Tibial artery (tissue), 4 donors: ENCODE data around the gene ARTN.

Source experiments
- DNase-seq, 2 donors: peaks; one replicate each; pipeline ENCODE4 v3.0.0-alpha.2; 2019
- H3K27ac ChIP-seq, 2 donors: fragments of 200-600 bp; sonication (generic) in 1 of 2; 1 replicate in 1 of 2; 2 replicates in 1 of 2; pipeline ENCODE4 v1.5.1; 2018 to 2019; ENCODE audit warnings: mild to moderate bottlenecking in 1 of 2
- H3K27me3 ChIP-seq, 2 donors: fragments of 200-600 bp; sonication (generic) in 1 of 2; one replicate each; pipeline versions ENCODE4 v1.5.1 to v1.6.0; 2016 to 2019
- H3K36me3 ChIP-seq, 3 donors: fragments of 200-600 bp; sonication (generic) in 2 of 3; one replicate each; pipeline ENCODE4 v1.5.1; 2016 to 2019; ENCODE audit warnings: mild to moderate bottlenecking in 2 of 3
- H3K4me1 ChIP-seq, 4 donors: fragments of 200-600 bp; sonication (generic) in 2 of 4; 1 replicate in 3 of 4; 2 replicates in 1 of 4; pipeline ENCODE4 v1.5.1; 2016 to 2019
- H3K4me3 ChIP-seq, 2 donors: fragments of 200-600 bp; sonication (generic) in 1 of 2; 1 replicate in 1 of 2; 2 replicates in 1 of 2; pipeline ENCODE4 v1.5.1; 2018 to 2019; ENCODE audit warnings: mild to moderate bottlenecking in 2 of 2
- H3K9me3 ChIP-seq, 3 donors: fragments of 200-600 bp; sonication (generic) in 1 of 3; one replicate each; pipeline ENCODE4 v1.5.1; 2016 to 2019
- CTCF ChIP-seq, 2 experiments: fragments of 200-600 bp in 1 of 2; fragments of 450-650 bp in 1 of 2; IDR thresholded peaks; one replicate each; pipeline ENCODE4 v1.5.1; 2017 to 2019; ENCODE audit warnings: antibody characterized with exemption in 2 of 2, mild to moderate bottlenecking in 1 of 2, moderate library complexity in 1 of 2
- intact Hi-C: fragments of 100-400 bp; cut with DNase I; formaldehyde crosslinking; loops from one replicate; pipeline ENCODE4 v1.15.0; 2023; ENCODE audit warnings: low total_unique reads

Gene ARTN

DNA sequence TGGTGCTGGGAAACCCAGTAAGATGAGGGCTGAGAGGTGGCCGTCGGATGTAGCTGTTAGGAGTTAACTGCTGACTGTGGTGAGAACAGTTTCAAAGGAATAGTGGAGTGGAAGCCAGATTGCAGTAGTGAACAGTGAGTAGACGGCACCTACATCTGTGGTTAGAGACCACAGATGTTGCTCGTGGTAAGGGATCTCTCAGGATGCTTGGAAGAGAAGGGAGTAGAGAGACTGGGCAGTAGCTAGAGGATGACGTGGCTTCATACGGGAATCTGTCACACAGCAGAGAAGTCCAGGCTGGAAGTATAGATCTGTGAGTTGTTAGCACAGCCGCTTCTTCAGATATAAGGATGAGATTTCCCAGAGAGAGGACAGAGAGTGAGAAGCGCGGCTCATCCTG, 7.8 kb upstream of the ARTN start:
- no peak for DNase-seq
- H3K36me3 ChIP-seq = peaks cover 0 to 36% (median 21%) of the 10 kb centered on the region in 3 donors

GRCh38 chr1:43930168-43930948, 3.2 kb upstream of the ARTN start:
- Histone ChIP-seq H3K4me1 (peaks cover 0 to 28% (median 18%) of the 10 kb centered on the region in 4 donors), H3K4me3 (no peak overlapping the region), H3K9me3 (no peaks in the 10 kb centered on the region), H3K36me3 (peaks cover 0 to 30% (median 21%) of the 10 kb centered on the region in 3 donors), H3K27me3 (peaks cover 0 to 7% of the 10 kb centered on the region in 2 donors), H3K27ac (no peak overlapping the region)
- intact Hi-C loops = no loop called here
- TF ChIP-seq CTCF (IDR thresholded peaks at IDR 0.05) = no peak
- no peak for DNase-seq

More for the DNA sequence above, 7.8 kb upstream of the ARTN start:
- no peaks in the 10 kb centered on the region for H3K27me3 ChIP-seq
- TF ChIP-seq CTCF (IDR thresholded peaks at IDR 0.05) = no peak
- H3K4me1 ChIP-seq = no peaks in the 10 kb centered on the region
- intact Hi-C loops = no loop called here
- no peak overlapping the region for H3K27ac ChIP-seq
- H3K9me3 ChIP-seq = no peaks in the 10 kb centered on the region
- no peak overlapping the region for H3K4me3 ChIP-seq

DNA sequence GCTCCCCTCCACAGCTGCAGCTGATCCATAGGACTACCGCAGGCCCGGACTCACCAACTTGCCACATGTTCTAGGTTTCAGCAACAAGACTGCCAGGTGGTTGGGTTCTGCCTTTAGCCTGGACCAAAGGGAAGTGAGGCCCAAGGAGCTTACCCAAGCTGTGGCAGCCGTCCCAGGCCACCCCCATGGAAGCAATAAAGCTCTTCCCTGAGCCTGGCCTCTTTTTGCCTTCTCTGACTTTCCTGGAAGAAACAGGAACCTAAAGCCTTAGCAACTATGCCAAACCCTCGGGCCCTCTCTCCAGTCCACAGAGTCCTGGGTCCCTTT, 2.7 kb upstream of the ARTN start:
- Histone ChIP-seq H3K4me1 (peaks cover 0 to 32% (median 23%) of the 10 kb centered on the region in 4 donors), H3K4me3 (no peak overlapping the region), H3K36me3 (peaks cover 0 to 26% (median 17%) of the 10 kb centered on the region in 3 donors), H3K27me3 (peaks cover 0 to 11% of the 10 kb centered on the region in 2 donors), H3K9me3 (no peaks in the 10 kb centered on the region), H3K27ac (no peak overlapping the region)
- TF ChIP-seq CTCF (IDR thresholded peaks at IDR 0.05) = no peak
- intact Hi-C loops = no loop called here
- no peak for DNase-seq

- no peak for DNase-seq
- TF ChIP-seq CTCF (IDR thresholded peaks at IDR 0.05) = no peak
- peaks cover 0 to 18% (median 9%) of the 10 kb centered on the region in 3 donors for H3K36me3 ChIP-seq
- H3K4me3 ChIP-seq = no peak overlapping the region
- no peak overlapping the region for H3K27ac ChIP-seq
- intact Hi-C loops = no loop called here
- peaks cover 0 to 41% (median 27%) of the 10 kb centered on the region in 4 donors for H3K4me1 ChIP-seq
- H3K9me3 ChIP-seq = no peaks in the 10 kb centered on the region
- peaks cover 0 to 13% of the 10 kb centered on the region in 2 donors for H3K27me3 ChIP-seq
Measured at GRCh38 chr1:43931711-43932660, 1.6 kb upstream of the ARTN start.

GRCh38 chr1:43932786-43933385, 715 bp upstream of the ARTN start:
- intact Hi-C loops = no loop called here
- no peak overlapping the region for H3K27ac ChIP-seq
- DNase-seq = no peak

More at GRCh38 chr1:43932786-43933385, 715 bp upstream of the ARTN start:
- Histone ChIP-seq H3K9me3 (no peaks in the 10 kb centered on the region), H3K36me3 (peaks cover 0 to 18% (median 9%) of the 10 kb centered on the region in 3 donors), H3K4me3 (peak overlapping the region; percentile 44 to 51), H3K27me3 (peaks cover 0 to 13% of the 10 kb centered on the region in 2 donors), H3K4me1 (peaks cover 0 to 41% (median 27%) of the 10 kb centered on the region in 4 donors)
- TF ChIP-seq CTCF (IDR thresholded peaks at IDR 0.05) = no peak
